ENCODE measurements around the gene GDPD1.

GRCh38 chr17:59304811-59305210 is 84.5 kb downstream of the GDPD1 start:
- no peak for TF ChIP-seq POLR2AphosphoS5 (IDR thresholded peaks at IDR 0.05)
- TF ChIP-seq CTCF (IDR thresholded peaks at IDR 0.05), result no peak
- TF ChIP-seq POLR2A (IDR thresholded peaks at IDR 0.05), result no peak

Data from prostate gland (tissue), 2 donors.